Esophagus muscularis mucosa (tissue), 4 donors: ENCODE data around the gene ATP4B. TPM values are rescaled to one million over a fixed set of nuclear protein-coding genes. Genes with fewer than 3 reads are reported as not detected.

Experiments
- DNase-seq: peaks from one replicate; pipeline ENCODE4 v3.0.0-alpha.2; 2017; ENCODE audit errors: extremely low spot score
- H3K27ac ChIP-seq, 4 donors: fragments of 200-600 bp; sonication (generic); replicated peaks in 1 of 4; 1 replicate in 3 of 4; 2 replicates in 1 of 4; pipeline ENCODE4 v1.5.1; 2016 to 2019; ENCODE audit warnings: mild to moderate bottlenecking in 1 of 4
- H3K27me3 ChIP-seq, 4 donors: fragments of 200-600 bp; sonication (generic); one replicate each; pipeline versions ENCODE4 v1.5.1 to v1.6.0; 2016 to 2019
- H3K36me3 ChIP-seq, 4 donors: fragments of 200-600 bp; sonication (generic); one replicate each; pipeline ENCODE4 v1.5.1; 2016 to 2019
- H3K4me1 ChIP-seq, 4 donors: fragments of 200-600 bp; sonication (generic); one replicate each; pipeline ENCODE4 v1.5.1; 2016 to 2019
- H3K4me3 ChIP-seq, 4 donors: fragments of 200-600 bp; sonication (generic); 1 replicate in 2 of 4; 2 replicates in 2 of 4; pipeline ENCODE4 v1.5.1; 2016 to 2019; ENCODE audit warnings: mild to moderate bottlenecking in 4 of 4, moderate library complexity in 1 of 4
- H3K9me3 ChIP-seq, 4 donors: fragments of 200-600 bp; sonication (generic); 1 replicate in 3 of 4; 2 replicates in 1 of 4; pipeline ENCODE4 v1.5.1; 2016 to 2019
- CTCF ChIP-seq, 3 experiments: fragments of 200-600 bp in 2 of 3; fragments of 450-650 bp in 1 of 3; sonication (generic) in 2 of 3; IDR thresholded peaks; one replicate each; pipeline ENCODE4 v1.5.1; 2017 to 2019; ENCODE audit warnings: antibody characterized with exemption in 3 of 3, mild to moderate bottlenecking in 2 of 3, moderate library complexity in 1 of 3
- EP300 ChIP-seq: sonication (generic); formaldehyde crosslinking; IDR thresholded peaks from one replicate; pipeline ENCODE4 v1.6.1; 2017; ENCODE audit warnings: antibody characterized with exemption
- POLR2A ChIP-seq: fragments of 450-650 bp; IDR thresholded peaks from one replicate; pipeline ENCODE4 v1.6.1; 2017; ENCODE audit warnings: antibody characterized with exemption, moderate library complexity, mild to moderate bottlenecking, low read depth
- POLR2AphosphoS5 ChIP-seq, 2 donors: sonication (generic); formaldehyde crosslinking; IDR thresholded peaks; one replicate each; pipeline ENCODE4 v1.6.1; 2017; ENCODE audit warnings: antibody characterized with exemption in 2 of 2
- WGBS: methylation state at CpG from one replicate; pipeline ENCODE4 v1.1.5; 2018; 5-methylcytosine and 5-hydroxymethylcytosine counted together
- intact Hi-C: fragments of 100-400 bp; cut with DNase I; formaldehyde crosslinking; loops from one replicate; pipeline ENCODE4 v1.15.1; 2023
- total RNA-seq, 4 donors: library from RNA; depleted of rRNA; stranded (reverse); fragments of >200 nt; gene quantifications; one replicate each; pipeline versions ENCODE4 v1.1.0 to v1.2.1, GENCODE V29; 2016

ATP4B gene
- total RNA-seq, 4 donors from 2014 or later, result not detected

DNA sequence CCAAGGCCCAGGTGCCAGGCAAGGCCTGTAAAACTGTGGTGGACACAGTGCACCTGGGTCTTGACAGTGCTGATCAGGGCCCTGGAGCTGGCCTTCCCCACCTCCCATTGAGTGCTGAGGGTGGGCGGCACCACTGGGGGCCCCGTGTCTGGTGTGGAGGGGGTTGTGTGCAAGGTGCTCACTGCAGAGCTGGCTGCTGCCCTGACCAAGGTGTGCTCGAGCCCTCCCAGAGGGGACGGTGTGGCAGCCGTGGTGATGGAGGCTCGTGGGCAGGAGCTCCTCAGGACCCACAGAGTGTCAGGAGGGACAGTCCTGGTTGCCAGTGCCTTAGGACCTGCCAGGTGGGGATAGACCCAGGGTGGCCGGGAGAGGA, 23.0 kb downstream of the ATP4B start:
- H3K27ac ChIP-seq, result no peak overlapping the region
- H3K9me3 ChIP-seq, result no peaks in the 10 kb centered on the region
- intact Hi-C loops, result no loop called here
- DNase-seq, result no peak
- no peak overlapping the region for H3K4me3 ChIP-seq
- H3K27me3 ChIP-seq, result no peaks in the 10 kb centered on the region
- WGBS, result 90% methylated on average over 2 of the region's 7 CpGs
- TF ChIP-seq CTCF (IDR thresholded peaks at IDR 0.05) (no peak), POLR2A (no peak), POLR2AphosphoS5 (IDR thresholded peaks at IDR 0.05) (no peak), EP300 (no peak)
- no peaks in the 10 kb centered on the region for H3K4me1 ChIP-seq
- peaks cover 30 to 92% (median 79%) of the 10 kb centered on the region in 4 donors for H3K36me3 ChIP-seq

- TF ChIP-seq EP300 (no peak), CTCF (IDR thresholded peaks at IDR 0.05) (no peak), POLR2AphosphoS5 (IDR thresholded peaks at IDR 0.05) (no peak), POLR2A (no peak)
- DNase-seq, result no peak
- Histone ChIP-seq H3K27ac (no peak overlapping the region), H3K27me3 (no peaks in the 10 kb centered on the region), H3K4me1 (no peaks in the 10 kb centered on the region), H3K36me3 (peaks cover 30 to 86% (median 75%) of the 10 kb centered on the region in 4 donors), H3K4me3 (no peak overlapping the region), H3K9me3 (no peaks in the 10 kb centered on the region)
- 90% methylated on average over 16 of the region's 16 CpGs for WGBS
- intact Hi-C loops, result no loop called here
These were observed 23.5 kb downstream of the ATP4B start for GRCh38 chr13:113634279-113635047.

- Histone ChIP-seq H3K4me1 (no peaks in the 10 kb centered on the region), H3K9me3 (no peaks in the 10 kb centered on the region), H3K36me3 (peaks cover 25 to 86% (median 76%) of the 10 kb centered on the region in 4 donors), H3K4me3 (no peak overlapping the region), H3K27me3 (no peaks in the 10 kb centered on the region), H3K27ac (no peak overlapping the region)
- WGBS, result 97% methylated on average over 14 of the region's 18 CpGs
- no peak for DNase-seq
- intact Hi-C loops, result no loop called here
- TF ChIP-seq EP300, result no peak
- TF ChIP-seq POLR2AphosphoS5 (IDR thresholded peaks at IDR 0.05), result no peak
- TF ChIP-seq POLR2A, result no peak
- no peak for TF ChIP-seq CTCF (IDR thresholded peaks at IDR 0.05)
These were observed 24.5 kb downstream of the ATP4B start for GRCh38 chr13:113633485-113633873.

DNA sequence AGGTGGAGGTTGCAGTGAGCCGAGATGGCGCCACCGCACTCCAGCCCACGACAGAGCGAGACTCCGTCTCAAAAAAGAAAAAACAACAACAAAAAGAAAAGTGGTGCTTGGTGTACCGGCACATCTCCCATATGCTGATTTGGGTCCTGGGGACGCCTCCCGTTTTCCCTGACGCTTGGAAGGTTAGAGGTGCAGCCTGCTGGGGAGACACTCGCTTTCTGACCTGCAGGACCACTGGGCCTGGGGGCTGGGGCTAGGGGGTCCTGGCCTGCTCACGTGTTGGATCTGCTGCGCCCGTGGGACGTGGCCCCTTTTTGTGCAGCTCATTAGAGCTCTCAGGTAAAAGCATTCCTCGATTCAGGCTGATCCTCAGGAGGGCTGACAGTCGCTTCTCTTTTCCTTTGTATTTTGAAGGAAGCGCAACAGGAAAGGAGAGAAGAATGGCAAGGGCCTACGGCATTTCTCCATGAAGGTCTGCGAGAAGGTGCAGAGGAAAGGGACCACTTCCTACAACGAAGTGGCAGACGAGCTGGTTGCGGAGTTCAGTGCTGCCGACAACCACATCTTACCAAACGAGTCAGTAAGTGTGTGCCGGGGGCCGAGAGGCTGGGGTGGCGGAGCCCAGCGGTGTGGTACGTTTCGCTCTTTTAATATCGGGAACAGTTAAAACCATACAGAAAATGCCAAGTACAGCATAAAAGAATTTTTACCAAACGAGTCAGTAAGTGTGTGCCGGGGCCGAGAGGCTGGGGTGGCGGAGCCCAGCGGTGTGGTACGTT, 25.1 kb downstream of the ATP4B start:
- Histone ChIP-seq H3K27ac (no peak overlapping the region), H3K36me3 (peaks cover 20 to 84% (median 74%) of the 10 kb centered on the region in 4 donors), H3K4me3 (no peak overlapping the region), H3K9me3 (no peaks in the 10 kb centered on the region), H3K4me1 (no peaks in the 10 kb centered on the region), H3K27me3 (no peaks in the 10 kb centered on the region)
- intact Hi-C loops, result no loop called here
- DNase-seq, result no peak
- no peak for TF ChIP-seq POLR2A
- TF ChIP-seq CTCF (IDR thresholded peaks at IDR 0.05), result no peak
- no peak for TF ChIP-seq POLR2AphosphoS5 (IDR thresholded peaks at IDR 0.05)
- no peak for TF ChIP-seq EP300
- 94% methylated on average over 38 of the region's 38 CpGs for WGBS
